B cell (primary cell): ENCODE results near the gene UNC119. TPM values are rescaled to one million over a fixed set of nuclear protein-coding genes. Genes with fewer than 3 reads are reported as not detected.

Source experiments
- ATAC-seq: fragments of 200-7000 bp; cut with Tn5 transposase; one replicate; pipeline ENCODE4 v1.10.0; 2021; ENCODE audit warnings: low read depth, mild to moderate bottlenecking, moderate number of reproducible peaks, moderate library complexity
- CTCF ChIA-PET: fragments of 350-600 bp; sonication (Branson Sonifier 250); formaldehyde crosslinking; loops from one replicate; lab custom pipeline; 2021; ENCODE audit warnings: antibody characterized with exemption, inconsistent platforms; lab: Charles Lee
- POLR2A ChIA-PET: fragments of 350-600 bp; sonication (Branson Sonifier 250); formaldehyde crosslinking; loops from one replicate; lab custom pipeline; 2021; ENCODE audit warnings: antibody characterized with exemption; lab: Charles Lee
- DNase-seq: peaks from one replicate; pipeline ENCODE4 v3.0.0; 2013
- H2AFZ ChIP-seq: 2 replicates; pipeline ENCODE4 v1.6.1; 2012; ENCODE audit warnings: mild to moderate bottlenecking, low read depth, low read length; ENCODE audit not compliant: insufficient read depth, poor library complexity, severe bottlenecking
- H3K27ac ChIP-seq, 2 donors: 1 replicate in 1 of 2; 2 replicates in 1 of 2; pipeline ENCODE4 v1.5.1; 2012 to 2013; ENCODE audit warnings: low read length in 2 of 2, mild to moderate bottlenecking in 2 of 2, moderate library complexity in 1 of 2
- H3K27me3 ChIP-seq, 4 experiments: fragments of 200-600 bp in 1 of 4; sonication (generic) in 1 of 4; replicated peaks in 1 of 4; 1 replicate in 2 of 4; 2 replicates in 2 of 4; pipeline versions ENCODE4 v1.6.1 to v1.7.0; 2013 to 2016; ENCODE audit warnings: low read length in 3 of 4, mild to moderate bottlenecking in 2 of 4, mixed read lengths in 1 of 4, moderate library complexity in 1 of 4; ENCODE audit not compliant: insufficient read depth in 4 of 4, control insufficient read depth in 3 of 4; ENCODE audit errors: control extremely low read depth in 1 of 4
- H3K36me3 ChIP-seq, 2 experiments: replicated peaks in 1 of 2; 1 replicate in 1 of 2; 2 replicates in 1 of 2; pipeline versions ENCODE4 v1.6.1 to v1.7.1; 2013; ENCODE audit warnings: low read length in 1 of 2; ENCODE audit not compliant: insufficient read depth in 2 of 2, control insufficient read depth in 1 of 2; ENCODE audit errors: control extremely low read depth in 1 of 2, extremely low read depth in 1 of 2
- H3K4me1 ChIP-seq, 2 donors: fragments of 200-600 bp in 1 of 2; sonication (generic) in 1 of 2; 1 replicate in 1 of 2; 2 replicates in 1 of 2; pipeline versions ENCODE4 v1.5.1 to v1.6.1; 2013 to 2017; ENCODE audit warnings: low read length in 2 of 2; ENCODE audit not compliant: control insufficient read depth in 2 of 2, insufficient read depth in 2 of 2
- H3K4me2 ChIP-seq: replicated peaks from 2 replicates; pipeline ENCODE3; 2012; ENCODE audit warnings: mild to moderate bottlenecking, low read depth, low read length; ENCODE audit not compliant: poor library complexity, severe bottlenecking
- H3K4me3 ChIP-seq, 5 experiments: fragments of 200-600 bp in 1 of 5; sonication (generic) in 1 of 5; 1 replicate in 3 of 5; 2 replicates in 2 of 5; pipeline versions ENCODE4 v1.5.1 to v1.7.0; 2011 to 2016; ENCODE audit warnings: low read length in 4 of 5, mild to moderate bottlenecking in 4 of 5, low read depth in 2 of 5, control low read depth in 1 of 5, moderate library complexity in 1 of 5; ENCODE audit not compliant: insufficient read depth in 1 of 5; ENCODE audit errors: control extremely low read depth in 1 of 5, extremely low read depth in 1 of 5
- H3K79me2 ChIP-seq: fragments of 200-600 bp; sonication (generic); one replicate; pipeline ENCODE4 v1.6.0; 2016; ENCODE audit warnings: low read length; ENCODE audit not compliant: control insufficient read depth, insufficient read depth
- H3K9ac ChIP-seq: fragments of 200-600 bp; sonication (generic); 2 replicates; pipeline ENCODE4 v1.6.1; 2017; ENCODE audit warnings: mild to moderate bottlenecking, low read length, moderate library complexity
- H3K9me3 ChIP-seq, 3 donors: one replicate each; pipeline versions ENCODE4 v1.6.1 to v1.7.1; 2013; ENCODE audit warnings: low read length in 2 of 3; ENCODE audit not compliant: control insufficient read depth in 2 of 3, insufficient read depth in 1 of 3; ENCODE audit errors: control extremely low read depth in 1 of 3
- H4K20me1 ChIP-seq: 2 replicates; pipeline ENCODE4 v1.6.0; 2012; ENCODE audit warnings: mild to moderate bottlenecking, low read length; ENCODE audit not compliant: insufficient read depth, control insufficient read depth, poor library complexity, severe bottlenecking
- H3K27ac Mint-ChIP-seq: one replicate; pipeline ENCODE4 v1.8.0; 2021; ENCODE audit warnings: mixed read lengths
- H3K27me3 Mint-ChIP-seq: one replicate; pipeline ENCODE4 v1.8.0; 2021; ENCODE audit warnings: mixed read lengths
- H3K4me1 Mint-ChIP-seq: one replicate; pipeline ENCODE4 v1.8.0; 2021; ENCODE audit warnings: mixed read lengths
- H3K4me3 Mint-ChIP-seq: one replicate; pipeline ENCODE4 v1.8.0; 2021; ENCODE audit warnings: mixed read lengths
- H3K9me3 Mint-ChIP-seq: one replicate; pipeline ENCODE4 v1.8.0; 2022; ENCODE audit warnings: mixed read lengths; ENCODE audit not compliant: insufficient read depth
- EZH2 ChIP-seq: IDR thresholded peaks from 2 replicates; pipeline ENCODE4 v1.6.1; 2012; ENCODE audit warnings: borderline replicate concordance, low read depth, mild to moderate bottlenecking, moderate library complexity, low read length; ENCODE audit not compliant: insufficient read depth, poor library complexity, severe bottlenecking
- WGBS: methylation state at CpG from one replicate; pipeline ENCODE4 v1.1.5; 2013; ENCODE audit warnings: missing lambda C conversion rate; ENCODE audit not compliant: insufficient coverage; 5-methylcytosine and 5-hydroxymethylcytosine counted together
- intact Hi-C: fragments of 100-400 bp; cut with micrococcal nuclease; formaldehyde crosslinking; loops from one replicate; pipeline ENCODE4 v1.10.0; 2022
- polyA plus RNA-seq: library from polyadenylated mRNA; depleted of rRNA; stranded (reverse); fragments of >200 nt; gene quantifications from 2 replicates; pipeline ENCODE4 v1.2.3, GENCODE V29; 2012
- total RNA-seq, 2 donors: library from RNA; stranded (reverse); fragments of 120-200 nt in 1 of 2; gene quantifications; 1 replicate in 1 of 2; 2 replicates in 1 of 2; pipeline versions ENCODE4 v1.2.3 to v1.2.4, GENCODE V29; 2013 to 2022
- TF ChIP-seq, protein P1 (sequence below): fragments of 200-600 bp; IDR thresholded peaks from one replicate; pipeline ENCODE4 v1.8.0; 2022; ENCODE audit warnings: antibody characterized with exemption, mild to moderate bottlenecking

Gene UNC119
- total and polyA plus RNA-seq, 2 donors (not counting 1 experiment from before 2014, with no cell fraction given), result 75.3 to 174 TPM

- no peak for ATAC-seq
- Histone ChIP-seq H3K4me1 (peaks cover 39 to 51% of the 10 kb centered on the region in 2 donors), H3K4me3 (no peak overlapping the region), H3K36me3 (peaks cover 0 to 28% of the 10 kb centered on the region in 2 experiments), H3K79me2 (peaks cover 11% of the 10 kb centered on the region), H3K27me3 (no peaks in the 10 kb centered on the region), H4K20me1 (no peaks in the 10 kb centered on the region), H3K9ac (no peak overlapping the region), H2AFZ (no peak overlapping the region), H3K4me2 (no peak overlapping the region), H3K9me3 (no peaks in the 10 kb centered on the region), H3K27ac (no peak overlapping the region)
- no peaks in the 10 kb centered on the region for H3K27me3 Mint-ChIP-seq
- ChIA-PET POLR2A (no interaction called here), CTCF (interaction anchor here (0.6 kb wide), 2 partner anchors 24 to 179 kb away, joined by 3 read pairs; no protein-coding TSS in a partner anchor)
- H3K4me1 Mint-ChIP-seq, result peaks cover 49% of the 10 kb centered on the region
- 94% methylated on average over 2 of the region's 2 CpGs for WGBS
- H3K9me3 Mint-ChIP-seq, result no peaks in the 10 kb centered on the region
- no peak for TF ChIP-seq EZH2
- TF ChIP-seq, protein P1, sequence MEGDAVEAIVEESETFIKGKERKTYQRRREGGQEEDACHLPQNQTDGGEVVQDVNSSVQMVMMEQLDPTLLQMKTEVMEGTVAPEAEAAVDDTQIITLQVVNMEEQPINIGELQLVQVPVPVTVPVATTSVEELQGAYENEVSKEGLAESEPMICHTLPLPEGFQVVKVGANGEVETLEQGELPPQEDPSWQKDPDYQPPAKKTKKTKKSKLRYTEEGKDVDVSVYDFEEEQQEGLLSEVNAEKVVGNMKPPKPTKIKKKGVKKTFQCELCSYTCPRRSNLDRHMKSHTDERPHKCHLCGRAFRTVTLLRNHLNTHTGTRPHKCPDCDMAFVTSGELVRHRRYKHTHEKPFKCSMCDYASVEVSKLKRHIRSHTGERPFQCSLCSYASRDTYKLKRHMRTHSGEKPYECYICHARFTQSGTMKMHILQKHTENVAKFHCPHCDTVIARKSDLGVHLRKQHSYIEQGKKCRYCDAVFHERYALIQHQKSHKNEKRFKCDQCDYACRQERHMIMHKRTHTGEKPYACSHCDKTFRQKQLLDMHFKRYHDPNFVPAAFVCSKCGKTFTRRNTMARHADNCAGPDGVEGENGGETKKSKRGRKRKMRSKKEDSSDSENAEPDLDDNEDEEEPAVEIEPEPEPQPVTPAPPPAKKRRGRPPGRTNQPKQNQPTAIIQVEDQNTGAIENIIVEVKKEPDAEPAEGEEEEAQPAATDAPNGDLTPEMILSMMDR, result no peak
- no peak overlapping the region for H3K4me3 Mint-ChIP-seq
- H3K27ac Mint-ChIP-seq, result peak overlapping the region; percentile 17
- intact Hi-C loops, result no loop called here
- no peak for DNase-seq
Observed at GRCh38 chr17:28545141-28545503, 7.3 kb downstream of the UNC119 start.

GRCh38 chr17:28544402-28545140 lies 7.9 kb downstream of the UNC119 start:
- DNase-seq, result no peak
- Mint-ChIP-seq H3K27ac (peak overlapping the region; percentile 17), H3K27me3 (no peaks in the 10 kb centered on the region), H3K4me1 (peaks cover 43% of the 10 kb centered on the region), H3K9me3 (no peaks in the 10 kb centered on the region), H3K4me3 (no peak overlapping the region)
- H3K4me2 ChIP-seq, result no peak overlapping the region
- no peak for ATAC-seq
- H3K27me3 ChIP-seq, result no peaks in the 10 kb centered on the region
- peaks cover 34 to 45% of the 10 kb centered on the region in 2 donors for H3K4me1 ChIP-seq
- no peak overlapping the region for H2AFZ ChIP-seq
- no peak overlapping the region for H3K27ac ChIP-seq
- no peak overlapping the region for H3K4me3 ChIP-seq
- ChIA-PET POLR2A (no interaction called here), CTCF (interaction anchor here (0.6 to 1.5 kb wide), 3 partner anchors 9 to 178 kb away, joined by 3 to 5 read pairs (median 3); no protein-coding TSS in a partner anchor)
- TF ChIP-seq, protein P1, result no peak
- no peak for TF ChIP-seq EZH2
- 90% methylated on average over 2 of the region's 4 CpGs for WGBS
- peaks cover 0 to 28% of the 10 kb centered on the region in 2 experiments for H3K36me3 ChIP-seq
- peaks cover 11% of the 10 kb centered on the region for H3K79me2 ChIP-seq
- no peaks in the 10 kb centered on the region for H3K9me3 ChIP-seq
- intact Hi-C loops, result no loop called here
- H3K9ac ChIP-seq, result no peak overlapping the region
- no peaks in the 10 kb centered on the region for H4K20me1 ChIP-seq
